Hepatocyte (in vitro differentiated cells): Measurements from ENCODE around the gene CAB39L.
"Not testable (repeated sequence)": the region's sequence is repeated elsewhere in the genome, so short reads cannot be mapped to it uniquely, and the experiment has no call there.

Source experiments
- EZH2 ChIP-seq: fragments of 200-600 bp; sonication (generic); IDR thresholded peaks from 2 replicates; pipeline ENCODE4 v1.6.1; 2016; ENCODE audit warnings: antibody characterized with exemption, mild to moderate bottlenecking, borderline replicate concordance
- TF ChIP-seq, protein P1 (sequence below): fragments of 200-600 bp; sonication (generic); IDR thresholded peaks from 2 replicates; pipeline ENCODE4 v1.5.1; 2016; ENCODE audit warnings: antibody characterized with exemption, mild to moderate bottlenecking; ENCODE audit not compliant: poor library complexity

DNA sequence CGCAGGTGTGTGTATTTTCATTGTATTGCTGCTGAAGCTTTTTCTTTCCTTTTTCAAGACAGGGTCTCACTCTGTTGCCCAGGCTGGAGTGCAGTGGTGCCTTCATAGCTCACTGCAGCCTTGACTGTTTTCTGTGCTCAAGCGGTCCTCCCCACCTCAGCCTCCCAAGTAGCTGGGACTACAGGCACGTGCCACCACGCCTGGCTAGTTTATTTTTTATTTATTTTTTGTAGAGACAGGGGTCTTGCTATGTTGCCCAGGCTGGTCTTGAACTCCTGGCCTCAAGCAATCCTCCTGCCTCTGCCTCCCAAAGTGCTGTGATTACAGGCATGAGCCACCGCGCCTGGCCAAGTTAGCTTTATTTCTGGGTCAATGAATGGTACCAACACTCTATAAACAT lies 149.1 kb downstream of the CAB39L start:
- TF ChIP-seq, protein P1, sequence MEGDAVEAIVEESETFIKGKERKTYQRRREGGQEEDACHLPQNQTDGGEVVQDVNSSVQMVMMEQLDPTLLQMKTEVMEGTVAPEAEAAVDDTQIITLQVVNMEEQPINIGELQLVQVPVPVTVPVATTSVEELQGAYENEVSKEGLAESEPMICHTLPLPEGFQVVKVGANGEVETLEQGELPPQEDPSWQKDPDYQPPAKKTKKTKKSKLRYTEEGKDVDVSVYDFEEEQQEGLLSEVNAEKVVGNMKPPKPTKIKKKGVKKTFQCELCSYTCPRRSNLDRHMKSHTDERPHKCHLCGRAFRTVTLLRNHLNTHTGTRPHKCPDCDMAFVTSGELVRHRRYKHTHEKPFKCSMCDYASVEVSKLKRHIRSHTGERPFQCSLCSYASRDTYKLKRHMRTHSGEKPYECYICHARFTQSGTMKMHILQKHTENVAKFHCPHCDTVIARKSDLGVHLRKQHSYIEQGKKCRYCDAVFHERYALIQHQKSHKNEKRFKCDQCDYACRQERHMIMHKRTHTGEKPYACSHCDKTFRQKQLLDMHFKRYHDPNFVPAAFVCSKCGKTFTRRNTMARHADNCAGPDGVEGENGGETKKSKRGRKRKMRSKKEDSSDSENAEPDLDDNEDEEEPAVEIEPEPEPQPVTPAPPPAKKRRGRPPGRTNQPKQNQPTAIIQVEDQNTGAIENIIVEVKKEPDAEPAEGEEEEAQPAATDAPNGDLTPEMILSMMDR: not testable (repeated sequence)
- TF ChIP-seq EZH2: not testable (repeated sequence)
